ENCODE measurements around the gene STXBP5L. TPM values are rescaled to one million over a fixed set of nuclear protein-coding genes. Genes with fewer than 3 reads are reported as not detected.
"Not testable (repeated sequence)": the region's sequence is repeated elsewhere in the genome, so short reads cannot be mapped to it uniquely, and the experiment has no call there.

Gene STXBP5L
- total RNA-seq, 6 experiments from 2014 or later: not detected

DNA sequence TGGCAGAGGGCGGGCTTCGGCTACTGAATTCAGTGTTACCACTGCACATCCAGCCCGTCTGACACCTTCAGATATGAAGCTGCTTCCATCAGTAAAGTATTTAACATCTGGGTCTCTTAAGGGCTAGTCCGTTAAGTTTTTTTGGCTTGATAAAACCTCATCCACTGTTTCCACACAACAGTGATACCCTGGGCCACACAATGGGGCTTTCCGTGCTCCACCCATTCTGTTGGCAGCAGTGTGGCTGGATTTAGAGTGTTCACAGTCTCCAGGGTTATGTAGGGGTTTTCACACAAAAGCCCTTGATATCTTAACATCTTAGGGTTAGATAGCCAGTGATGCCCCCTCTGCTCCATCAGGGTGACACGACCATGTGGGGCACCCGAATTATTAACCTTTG lies 165.0 kb downstream of the STXBP5L start:
- TF ChIP-seq, protein P1, sequence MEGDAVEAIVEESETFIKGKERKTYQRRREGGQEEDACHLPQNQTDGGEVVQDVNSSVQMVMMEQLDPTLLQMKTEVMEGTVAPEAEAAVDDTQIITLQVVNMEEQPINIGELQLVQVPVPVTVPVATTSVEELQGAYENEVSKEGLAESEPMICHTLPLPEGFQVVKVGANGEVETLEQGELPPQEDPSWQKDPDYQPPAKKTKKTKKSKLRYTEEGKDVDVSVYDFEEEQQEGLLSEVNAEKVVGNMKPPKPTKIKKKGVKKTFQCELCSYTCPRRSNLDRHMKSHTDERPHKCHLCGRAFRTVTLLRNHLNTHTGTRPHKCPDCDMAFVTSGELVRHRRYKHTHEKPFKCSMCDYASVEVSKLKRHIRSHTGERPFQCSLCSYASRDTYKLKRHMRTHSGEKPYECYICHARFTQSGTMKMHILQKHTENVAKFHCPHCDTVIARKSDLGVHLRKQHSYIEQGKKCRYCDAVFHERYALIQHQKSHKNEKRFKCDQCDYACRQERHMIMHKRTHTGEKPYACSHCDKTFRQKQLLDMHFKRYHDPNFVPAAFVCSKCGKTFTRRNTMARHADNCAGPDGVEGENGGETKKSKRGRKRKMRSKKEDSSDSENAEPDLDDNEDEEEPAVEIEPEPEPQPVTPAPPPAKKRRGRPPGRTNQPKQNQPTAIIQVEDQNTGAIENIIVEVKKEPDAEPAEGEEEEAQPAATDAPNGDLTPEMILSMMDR (IDR thresholded peaks at IDR 0.05): no peak
- Histone ChIP-seq H3K4me1 (no peaks in the 10 kb centered on the region), H3K9me3 (no peaks in the 10 kb centered on the region), H3K36me3 (no peaks in the 10 kb centered on the region), H3K27ac (no peak overlapping the region), H3K27me3 (no peaks in the 10 kb centered on the region), H3K4me3 (no peak overlapping the region)
- intact Hi-C loops (cut with DNase I): no loop called here
- ATAC-seq: no peak
- WGBS (ENCODE audit: insufficient coverage, low coverage, low lambda C conversion rate, missing lambda C conversion rate): 75% methylated on average over 5 of the region's 7 CpGs
- DNase-seq: no peak

DNA sequence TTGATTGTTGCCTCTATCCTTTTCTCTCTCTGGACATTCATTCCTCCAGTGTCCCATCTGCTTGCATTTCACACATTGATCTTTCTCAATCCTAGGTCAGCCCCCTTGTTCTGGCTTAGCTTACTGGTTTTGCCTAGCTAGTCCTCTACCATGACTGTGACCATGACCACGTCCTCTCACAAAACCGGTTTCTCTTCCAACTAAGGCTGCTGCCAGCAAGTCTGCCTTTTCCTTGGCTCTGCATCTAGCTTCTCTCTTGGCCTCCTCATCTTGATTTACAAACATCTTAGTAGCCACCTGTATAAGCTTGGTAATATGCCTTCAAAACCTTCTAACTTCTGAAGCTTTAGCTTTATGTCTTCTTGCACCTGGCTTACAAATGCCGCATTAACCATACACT lies 167.2 kb downstream of the STXBP5L start:
- TF ChIP-seq, protein P1 (IDR thresholded peaks at IDR 0.05): no peak
- no peak for TF ChIP-seq POLR2A (IDR thresholded peaks at IDR 0.05)
- Histone ChIP-seq H3K4me1 (no peaks in the 10 kb centered on the region), H3K9me3 (no peaks in the 10 kb centered on the region), H3K36me3 (no peaks in the 10 kb centered on the region), H3K27me3 (no peaks in the 10 kb centered on the region), H3K27ac (no peak overlapping the region), H3K4me3 (no peak overlapping the region)
- ATAC-seq (no peak), DNase-seq (no peak)
- intact Hi-C loops (cut with DNase I): no loop called here
- whole genome bisulfite sequencing (ENCODE audit: insufficient coverage, low coverage, low lambda C conversion rate, missing lambda C conversion rate): 70% methylated on average over 3 of the region's 3 CpGs

GRCh38 chr3:121078378-121079101 lies 170.5 kb downstream of the STXBP5L start:
- ATAC-seq; H3K36me3 ChIP-seq; H3K9me3 ChIP-seq; H3K27me3 ChIP-seq; H3K4me3 ChIP-seq; DNase-seq; H3K27ac ChIP-seq; H3K4me1 ChIP-seq; intact Hi-C loops (cut with DNase I): not testable (repeated sequence)
- WGBS (ENCODE audit: insufficient coverage, low coverage, low lambda C conversion rate, missing lambda C conversion rate): 55% methylated on average over 4 of the region's 22 CpGs

GRCh38 chr3:121096953-121097352 lies 188.9 kb downstream of the STXBP5L start:
- H3K27me3 ChIP-seq: no peaks in the 10 kb centered on the region
- H3K27ac ChIP-seq: no peak overlapping the region
- no peak overlapping the region for H3K4me3 ChIP-seq
- TF ChIP-seq, protein P1 (IDR thresholded peaks at IDR 0.05): no peak
- no peak for TF ChIP-seq POLR2A (IDR thresholded peaks at IDR 0.05)
- no peaks in the 10 kb centered on the region for H3K36me3 ChIP-seq
- intact Hi-C loops (cut with DNase I): no loop called here
- no peaks in the 10 kb centered on the region for H3K9me3 ChIP-seq
- 47% methylated on average over 4 of the region's 4 CpGs for WGBS (ENCODE audit: insufficient coverage, low coverage, low lambda C conversion rate, missing lambda C conversion rate)
- ATAC-seq (no peak), DNase-seq (no peak)
- H3K4me1 ChIP-seq: no peaks in the 10 kb centered on the region

DNA sequence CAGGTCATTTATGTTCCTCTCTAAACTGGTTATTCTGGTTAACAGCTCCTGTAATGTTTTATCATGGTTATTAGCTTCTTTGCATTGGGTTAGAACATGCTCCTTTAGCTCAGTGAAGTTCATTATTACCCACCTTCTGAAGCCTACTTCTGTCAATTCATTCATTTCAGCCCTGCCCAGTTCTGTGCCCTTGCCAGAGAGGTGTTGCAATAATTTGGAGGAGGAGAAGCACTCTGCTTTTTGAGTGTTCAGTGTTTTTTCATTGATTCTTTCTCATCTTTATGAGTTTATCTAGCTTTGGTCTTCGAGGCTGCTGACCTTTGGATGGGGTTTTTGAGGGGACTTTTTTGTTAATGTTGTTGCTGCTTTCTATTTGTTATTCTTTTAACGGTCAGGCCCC lies 203.1 kb downstream of the STXBP5L start:
- H3K4me3 ChIP-seq; DNase-seq; H3K27me3 ChIP-seq; H3K36me3 ChIP-seq; H3K27ac ChIP-seq; H3K9me3 ChIP-seq; intact Hi-C loops (cut with DNase I); ATAC-seq; H3K4me1 ChIP-seq: not testable (repeated sequence)
- WGBS (ENCODE audit: insufficient coverage, low coverage, low lambda C conversion rate, missing lambda C conversion rate): 41% methylated on average over 2 of the region's 2 CpGs
